ENCODE measurements around the gene PRMT6. TPM values are rescaled to one million over a fixed set of nuclear protein-coding genes. Genes with fewer than 3 reads are reported as not detected.
"Not testable (repeated sequence)": the region's sequence is repeated elsewhere in the genome, so short reads cannot be mapped to it uniquely, and the experiment has no call there.

Gene PRMT6
- total RNA-seq, 1 experiment from 2014 or later, result 8.2 TPM

DNA sequence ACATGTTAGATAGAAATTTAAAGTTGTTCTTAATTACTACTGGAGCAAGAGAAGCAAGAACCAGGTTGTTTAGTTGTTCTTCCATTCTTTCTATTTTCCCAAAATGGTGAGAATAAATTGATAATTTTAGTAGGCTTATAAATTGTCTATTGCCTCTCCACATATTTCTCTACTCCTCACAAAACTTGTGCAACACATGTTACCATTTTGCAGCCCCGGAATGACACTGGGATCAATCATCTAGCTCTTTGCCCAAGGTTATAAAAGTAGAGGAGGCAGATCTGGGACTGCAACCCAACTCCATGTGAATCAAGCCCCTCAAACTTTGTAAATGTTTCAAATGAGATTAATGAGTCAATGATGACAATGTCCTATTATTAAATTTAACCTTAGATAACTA is 34.9 kb downstream of the PRMT6 start:
- H3K9me2 ChIP-seq (ENCODE audit: insufficient read depth), result peaks cover 4% of the 10 kb centered on the region; the same call in 1 of the 2 replicates
- H3K4me3 ChIP-seq, result no peak overlapping the region
- H3K36me3 ChIP-seq (ENCODE audit: low read depth), result no peaks in the 10 kb centered on the region
- CTCF ChIA-PET, result no interaction called here
- H3K4me1 ChIP-seq (replicated peaks; ENCODE audit: insufficient read depth), result no peaks in the 10 kb centered on the region
- H3K27ac ChIP-seq, result no peak overlapping the region
- H4K20me1 ChIP-seq (ENCODE audit: insufficient read depth), result no peaks in the 10 kb centered on the region
- H3K79me2 ChIP-seq (ENCODE audit: low read depth), result no peaks in the 10 kb centered on the region
- TF ChIP-seq CTCF (conservative IDR thresholded peaks at IDR 0.05) (no peak), EZH2 (IDR thresholded peaks at IDR 0.05; ENCODE audit: low read depth) (no peak)
- H3F3A ChIP-seq (ENCODE audit: insufficient read depth, low read depth), result no peaks in the 10 kb centered on the region
- no peaks in the 10 kb centered on the region for H3K9me3 ChIP-seq (ENCODE audit: insufficient read depth, low read depth)
- BruUV-seq (replicated peaks), result no TSS peak
- no peak for DNase-seq
- H2AFZ ChIP-seq, result no peak overlapping the region
- intact Hi-C loops (cut with micrococcal nuclease; ENCODE audit: unreplicated experiment), result no loop called here
- H3K4me2 ChIP-seq, result no peak overlapping the region
- POLR2A ChIA-PET (ENCODE audit: unreplicated experiment), result no interaction called here
- H3K27me3 ChIP-seq (ENCODE audit: insufficient read depth, low read depth), result no peaks in the 10 kb centered on the region

- H3K27ac ChIP-seq; H3K9me3 ChIP-seq (ENCODE audit: insufficient read depth, low read depth); H3K4me3 ChIP-seq; H4K20me1 ChIP-seq (ENCODE audit: insufficient read depth); H3K36me3 ChIP-seq (ENCODE audit: low read depth); DNase-seq; H3K9me2 ChIP-seq (ENCODE audit: insufficient read depth); H3K27me3 ChIP-seq (ENCODE audit: insufficient read depth, low read depth); H3K79me2 ChIP-seq (ENCODE audit: low read depth); CTCF ChIA-PET; H3K4me2 ChIP-seq; H3K4me1 ChIP-seq (replicated peaks; ENCODE audit: insufficient read depth); intact Hi-C loops (cut with micrococcal nuclease; ENCODE audit: unreplicated experiment); H2AFZ ChIP-seq; BruUV-seq (replicated peaks); H3F3A ChIP-seq (ENCODE audit: insufficient read depth, low read depth); POLR2A ChIA-PET (ENCODE audit: unreplicated experiment): not testable (repeated sequence)
Observed at GRCh38 chr1:107093395-107093794, 36.9 kb downstream of the PRMT6 start.

GRCh38 chr1:107095647-107096046 is 39.2 kb downstream of the PRMT6 start:
- Histone ChIP-seq H3K4me2 (no peak overlapping the region), H3K9me3 (ENCODE audit: insufficient read depth, low read depth) (no peaks in the 10 kb centered on the region), H3K9me2 (ENCODE audit: insufficient read depth) (no peaks in the 10 kb centered on the region), H2AFZ (no peak overlapping the region), H3K36me3 (ENCODE audit: low read depth) (no peaks in the 10 kb centered on the region), H3F3A (ENCODE audit: insufficient read depth, low read depth) (no peaks in the 10 kb centered on the region), H3K27ac (no peak overlapping the region), H4K20me1 (ENCODE audit: insufficient read depth) (no peaks in the 10 kb centered on the region), H3K4me1 (replicated peaks; ENCODE audit: insufficient read depth) (no peaks in the 10 kb centered on the region), H3K27me3 (ENCODE audit: insufficient read depth, low read depth) (no peaks in the 10 kb centered on the region), H3K4me3 (no peak overlapping the region), H3K79me2 (ENCODE audit: low read depth) (no peaks in the 10 kb centered on the region)
- BruUV-seq (replicated peaks), result no TSS peak
- ChIA-PET CTCF (no interaction called here), POLR2A (ENCODE audit: unreplicated experiment) (no interaction called here)
- TF ChIP-seq CTCF (conservative IDR thresholded peaks at IDR 0.05) (no peak), EZH2 (IDR thresholded peaks at IDR 0.05; ENCODE audit: low read depth) (no peak)
- DNase-seq, result no peak
- intact Hi-C loops (cut with micrococcal nuclease; ENCODE audit: unreplicated experiment), result no loop called here

GRCh38 chr1:107096690-107097089 is 40.2 kb downstream of the PRMT6 start:
- no peaks in the 10 kb centered on the region for H3K36me3 ChIP-seq (ENCODE audit: low read depth)
- BruUV-seq (replicated peaks), result no TSS peak
- intact Hi-C loops (cut with micrococcal nuclease; ENCODE audit: unreplicated experiment), result no loop called here
- H3K4me1 ChIP-seq (replicated peaks; ENCODE audit: insufficient read depth), result no peaks in the 10 kb centered on the region
- H3K27ac ChIP-seq, result no peak overlapping the region
- DNase-seq, result no peak
- no peaks in the 10 kb centered on the region for H3K27me3 ChIP-seq (ENCODE audit: insufficient read depth, low read depth)
- H3K4me2 ChIP-seq, result peak overlapping the region; percentile 36; the same call in 1 of the 2 replicates
- no peaks in the 10 kb centered on the region for H3K9me3 ChIP-seq (ENCODE audit: insufficient read depth, low read depth)
- ChIA-PET POLR2A (ENCODE audit: unreplicated experiment) (no interaction called here), CTCF (no interaction called here)
- TF ChIP-seq CTCF (conservative IDR thresholded peaks at IDR 0.05), result no peak
- TF ChIP-seq EZH2 (IDR thresholded peaks at IDR 0.05; ENCODE audit: low read depth), result no peak
- H3K4me3 ChIP-seq, result no peak overlapping the region
- no peaks in the 10 kb centered on the region for H3K9me2 ChIP-seq (ENCODE audit: insufficient read depth)
- no peaks in the 10 kb centered on the region for H3K79me2 ChIP-seq (ENCODE audit: low read depth)
- H4K20me1 ChIP-seq (ENCODE audit: insufficient read depth), result no peaks in the 10 kb centered on the region
- no peaks in the 10 kb centered on the region for H3F3A ChIP-seq (ENCODE audit: insufficient read depth, low read depth)
- peak overlapping the region; percentile 56; the same call in 1 of the 2 replicates for H2AFZ ChIP-seq

Measured in PC-9 (cell line).